Measurements from ENCODE around the gene SYNM.

SYNM gene

DNA sequence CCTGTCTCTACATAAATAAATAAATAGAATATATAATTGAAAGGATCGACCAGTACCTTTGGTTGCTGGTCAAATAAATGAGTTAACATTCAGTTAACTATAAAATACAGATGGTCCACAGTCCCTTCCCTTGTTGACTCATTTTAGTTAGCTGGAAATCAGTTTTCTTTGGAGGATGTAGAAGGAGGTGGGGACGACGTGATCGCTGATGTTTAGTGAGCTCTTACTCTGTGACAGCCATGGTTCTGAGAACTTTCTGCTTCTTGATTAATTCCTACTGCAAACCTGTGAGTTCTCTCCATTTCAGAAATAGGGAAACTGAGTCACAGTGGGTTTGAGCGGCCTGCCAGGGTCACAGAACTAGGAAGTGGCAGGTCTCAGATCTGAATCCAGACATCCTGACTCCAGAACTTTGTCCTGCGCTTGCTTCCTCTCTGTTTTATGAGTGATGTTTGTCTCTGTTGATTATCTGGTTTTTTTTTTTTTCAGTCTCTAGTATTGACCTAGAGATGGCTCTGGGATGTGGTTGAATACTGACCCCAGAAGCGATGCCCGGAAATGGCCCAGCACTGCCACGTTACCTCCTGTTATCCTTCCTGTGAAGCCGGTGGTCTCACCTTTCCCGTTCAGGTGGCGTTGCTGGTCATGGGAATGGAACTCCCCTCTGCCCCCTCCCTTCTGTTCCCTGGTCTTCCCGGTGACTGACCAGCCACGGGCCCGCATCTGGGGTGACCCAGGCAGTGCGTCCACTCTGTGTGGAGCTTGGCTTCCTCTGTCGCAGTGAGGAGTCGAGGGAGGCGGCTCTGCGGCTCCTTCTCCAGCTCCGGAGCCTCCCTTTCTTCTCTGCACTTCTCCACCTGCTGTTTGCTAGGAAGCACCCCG lies 18.2 kb downstream of the SYNM start:
- no peak for DNase-seq (ENCODE audit: low read depth in 2 of 2)

DNA sequence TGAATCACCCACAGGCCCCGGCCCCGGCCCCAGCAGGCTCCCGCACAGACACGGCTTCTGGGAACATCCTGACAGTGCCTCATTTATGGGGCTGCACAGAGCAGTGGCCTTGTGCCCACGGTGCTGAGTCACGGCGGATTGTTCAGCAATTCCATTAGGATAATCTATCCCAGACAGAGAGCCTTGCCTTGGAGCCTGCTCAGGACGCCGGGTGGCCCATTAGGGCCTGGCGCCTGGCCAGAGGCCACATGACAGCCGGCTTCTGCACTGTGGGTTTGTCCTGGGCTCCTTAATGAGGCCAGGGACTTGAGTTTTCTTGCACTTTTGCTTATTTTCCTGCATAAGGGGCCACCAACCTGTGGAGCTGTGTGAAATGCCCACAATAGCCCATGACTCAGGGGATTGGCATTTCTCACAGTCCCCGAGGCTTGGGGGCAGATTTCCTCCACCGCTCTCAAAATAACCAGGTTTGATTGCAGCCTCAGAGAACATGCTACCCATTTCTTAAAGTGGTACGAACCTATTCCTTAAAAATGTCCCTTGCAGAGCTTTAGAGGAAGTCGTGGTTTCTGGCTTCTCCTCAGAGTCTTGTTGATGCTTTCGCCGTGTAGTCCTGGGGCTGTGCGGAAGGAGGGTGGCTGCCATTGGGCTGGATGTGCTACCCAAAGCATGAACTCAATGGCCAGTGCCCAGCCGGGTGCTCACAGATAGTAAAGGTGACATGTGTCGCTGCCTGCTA lies 19.0 kb downstream of the SYNM start:
- DNase-seq (ENCODE audit: low read depth in 2 of 2): no peak

DNA sequence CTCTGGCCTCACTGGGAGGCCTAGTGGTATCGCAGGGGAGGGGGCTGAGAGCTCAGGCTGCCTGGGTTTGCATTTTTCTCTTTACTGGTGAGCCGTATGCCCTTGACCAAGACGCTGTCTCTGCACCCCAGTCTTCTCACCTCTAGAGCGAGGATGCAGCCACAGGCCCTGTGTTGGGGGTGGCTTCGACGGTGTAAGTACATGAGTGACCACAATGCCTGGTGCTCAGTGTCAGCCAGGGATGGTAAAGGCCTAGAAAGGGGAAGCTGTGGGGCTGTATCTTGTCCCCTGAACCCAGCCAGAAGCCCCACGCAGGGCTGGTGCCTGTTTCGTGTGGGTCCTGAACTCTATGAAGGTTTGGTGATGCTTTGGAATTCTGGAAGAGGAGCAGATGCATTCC lies 19.8 kb downstream of the SYNM start:
- DNase-seq (ENCODE audit: low read depth in 2 of 2): no peak

DNA sequence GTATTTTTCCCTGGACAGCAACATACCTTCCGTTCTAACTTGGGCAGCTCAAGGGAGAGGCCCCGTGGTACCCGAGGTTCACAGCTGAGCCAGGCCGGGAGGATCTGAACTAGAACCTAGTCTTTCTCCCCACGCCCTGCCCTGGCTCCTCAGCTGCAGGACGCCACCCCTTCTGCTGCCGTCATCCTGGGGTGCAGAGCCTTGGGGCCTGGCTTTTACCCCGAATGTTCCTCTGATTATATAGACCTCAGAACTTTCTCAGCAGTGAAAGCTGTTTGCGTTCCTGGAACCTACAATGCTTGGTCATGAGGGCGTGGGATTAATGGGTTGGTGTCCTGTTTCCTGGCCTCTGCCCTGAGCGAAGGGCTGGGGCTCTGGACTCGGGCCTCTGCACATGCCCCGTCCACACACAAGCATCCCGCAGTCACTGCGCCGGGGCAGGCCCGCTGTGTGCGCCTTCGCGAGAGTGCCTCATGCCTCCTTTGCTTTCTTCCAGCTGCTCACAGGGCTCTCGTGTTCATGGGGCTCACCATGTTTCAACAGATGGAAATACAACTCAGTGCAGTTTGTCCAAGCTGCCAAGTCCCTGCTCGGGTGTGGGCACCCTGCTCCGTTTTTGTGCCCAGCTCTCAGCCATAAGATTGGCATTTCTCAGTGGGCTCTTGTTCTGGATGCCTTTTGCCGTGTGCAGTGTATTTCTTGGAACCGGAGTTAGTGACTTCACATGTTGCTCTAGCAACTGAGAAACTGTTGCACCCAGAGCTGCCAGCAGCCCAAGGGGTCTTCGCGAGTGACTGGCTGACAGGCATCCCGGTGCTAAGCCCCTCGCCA lies 20.4 kb downstream of the SYNM start:
- DNase-seq (ENCODE audit: low read depth in 2 of 2): no peak

DNA sequence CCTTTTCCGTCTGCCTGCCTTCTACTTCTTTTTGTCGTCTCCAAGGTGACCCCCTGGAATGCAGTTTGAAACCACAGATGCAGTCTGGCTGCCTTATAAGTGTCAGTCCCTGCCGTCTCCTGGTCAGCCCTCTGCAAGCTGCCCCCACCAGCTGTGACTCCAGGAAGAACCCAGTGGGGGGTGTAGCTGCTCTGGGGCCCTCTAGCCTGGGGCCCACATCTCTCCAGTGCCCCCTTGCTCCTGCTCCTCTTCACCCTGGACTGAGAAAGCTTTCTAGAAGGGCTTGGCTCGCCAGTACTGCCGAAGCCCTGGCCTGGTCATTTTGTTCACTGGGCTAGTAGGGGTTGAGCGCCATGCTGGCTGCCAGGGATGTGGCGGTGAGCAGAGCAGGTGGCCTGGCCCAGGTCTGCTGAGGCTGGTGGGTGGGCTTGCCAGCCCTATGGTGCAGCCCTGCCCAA lies 21.3 kb downstream of the SYNM start:
- DNase-seq (ENCODE audit: low read depth in 2 of 2): no peak

DNA sequence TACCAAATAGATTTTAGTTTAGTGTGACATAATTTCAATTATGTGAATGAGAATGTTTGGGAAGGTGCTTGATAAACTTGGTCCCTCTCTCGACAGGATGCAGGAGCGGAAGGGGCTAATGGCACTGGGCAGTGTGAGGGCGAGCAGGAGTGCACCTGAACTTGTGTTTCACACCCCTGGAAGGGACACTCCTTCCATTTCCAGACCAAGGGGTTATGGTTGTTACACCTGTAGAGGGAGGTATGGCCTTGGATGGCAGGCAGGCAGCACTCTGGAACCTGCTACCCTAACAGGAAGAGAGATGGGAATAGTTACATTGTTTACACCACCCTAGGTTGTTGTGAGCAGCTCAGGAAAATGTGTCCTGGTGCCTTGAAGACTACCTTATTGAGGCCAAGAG lies 22.1 kb downstream of the SYNM start:
- no peak for DNase-seq (ENCODE audit: low read depth in 2 of 2)

DNA sequence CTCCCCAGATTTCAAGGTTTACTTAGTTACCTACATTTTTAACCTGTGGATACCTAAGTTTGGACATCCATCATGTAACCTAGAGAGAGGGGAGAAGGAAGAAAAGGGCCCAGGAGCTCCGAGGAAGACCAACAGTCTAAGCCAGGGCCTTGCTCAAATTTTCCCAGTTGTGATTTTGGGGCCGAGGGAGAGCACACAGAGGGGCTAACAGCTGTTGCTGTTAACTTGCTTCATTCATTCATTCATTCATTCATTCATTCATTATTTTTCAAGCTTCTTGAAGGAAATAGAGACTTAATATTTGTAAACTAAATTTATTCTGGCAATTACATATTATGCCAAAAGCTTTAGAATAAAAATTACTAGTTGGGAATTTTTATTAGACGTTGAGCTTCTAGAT lies 22.9 kb downstream of the SYNM start:
- DNase-seq (ENCODE audit: low read depth in 2 of 2): no peak

DNA sequence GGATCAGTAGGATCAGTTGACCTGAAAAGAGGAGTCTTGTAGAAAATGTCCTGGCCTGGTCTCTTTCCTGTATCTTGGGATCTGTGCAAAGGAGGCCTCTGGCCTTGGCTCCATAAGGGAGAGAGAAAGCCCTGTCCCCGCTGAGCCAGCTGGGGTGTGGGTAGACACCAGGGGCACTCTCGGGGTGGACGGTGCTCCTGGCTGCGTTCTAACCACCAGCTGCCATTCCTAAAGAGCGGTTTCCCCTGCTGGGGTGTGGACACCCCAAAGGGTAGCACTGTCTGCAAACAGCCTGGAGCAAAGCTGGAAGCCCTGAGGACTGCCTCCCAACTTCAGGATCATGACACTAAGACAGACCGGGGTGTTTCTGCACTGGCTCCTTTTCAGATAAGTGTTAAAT lies 23.5 kb downstream of the SYNM start:
- no peak for DNase-seq (ENCODE audit: low read depth in 2 of 2)

DNA sequence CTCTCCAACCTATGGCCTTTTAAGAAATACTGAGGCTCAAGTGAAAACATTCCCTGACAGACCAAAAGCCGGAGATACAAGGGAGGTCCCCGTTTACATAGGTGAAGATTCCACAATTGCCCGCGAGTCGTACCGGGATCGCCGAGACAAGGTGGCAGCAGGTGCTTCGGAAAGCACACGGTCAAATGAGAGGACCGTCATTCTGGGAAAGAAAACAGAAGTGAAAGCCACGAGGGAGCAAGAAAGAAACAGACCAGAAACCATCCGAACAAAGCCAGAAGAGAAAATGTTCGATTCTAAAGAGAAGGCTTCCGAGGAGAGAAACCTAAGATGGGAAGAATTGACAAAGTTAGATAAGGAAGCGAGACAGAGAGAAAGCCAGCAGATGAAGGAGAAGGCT lies 24.8 kb downstream of the SYNM start:
- DNase-seq (ENCODE audit: low read depth in 2 of 2): no peak

DNA sequence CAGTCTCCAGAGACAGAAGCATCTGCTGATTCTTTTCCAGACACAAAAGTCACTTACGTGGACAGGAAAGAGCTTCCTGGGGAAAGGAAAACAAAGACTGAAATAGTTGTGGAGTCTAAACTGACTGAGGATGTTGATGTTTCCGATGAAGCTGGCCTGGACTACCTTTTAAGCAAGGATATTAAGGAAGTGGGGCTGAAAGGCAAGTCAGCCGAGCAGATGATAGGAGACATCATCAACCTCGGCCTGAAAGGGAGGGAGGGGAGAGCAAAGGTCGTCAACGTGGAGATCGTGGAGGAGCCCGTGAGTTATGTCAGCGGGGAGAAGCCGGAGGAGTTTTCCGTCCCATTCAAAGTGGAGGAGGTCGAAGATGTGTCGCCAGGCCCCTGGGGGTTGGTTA lies 25.4 kb downstream of the SYNM start:
- no peak for DNase-seq (ENCODE audit: low read depth in 2 of 2)

DNA sequence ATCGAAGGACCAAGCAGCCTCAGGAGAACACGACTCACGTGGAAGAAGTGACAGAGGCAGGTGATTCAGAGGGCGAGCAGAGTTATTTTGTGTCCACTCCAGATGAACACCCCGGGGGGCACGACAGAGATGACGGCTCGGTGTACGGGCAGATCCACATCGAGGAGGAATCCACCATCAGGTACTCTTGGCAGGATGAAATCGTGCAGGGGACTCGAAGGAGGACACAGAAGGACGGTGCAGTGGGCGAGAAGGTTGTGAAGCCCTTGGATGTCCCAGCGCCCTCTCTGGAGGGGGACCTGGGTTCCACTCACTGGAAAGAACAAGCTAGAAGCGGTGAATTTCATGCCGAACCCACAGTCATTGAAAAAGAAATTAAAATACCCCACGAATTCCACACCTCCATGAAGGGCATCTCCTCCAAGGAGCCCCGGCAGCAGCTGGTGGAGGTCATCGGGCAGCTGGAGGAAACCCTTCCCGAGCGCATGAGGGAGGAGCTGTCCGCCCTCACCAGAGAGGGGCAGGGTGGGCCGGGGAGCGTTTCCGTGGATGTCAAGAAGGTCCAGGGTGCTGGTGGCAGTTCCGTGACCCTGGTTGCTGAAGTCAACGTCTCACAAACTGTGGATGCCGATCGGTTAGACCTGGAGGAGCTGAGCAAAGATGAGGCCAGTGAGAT lies 26.0 kb downstream of the SYNM start:
- DNase-seq (ENCODE audit: low read depth in 2 of 2): no peak

DNA sequence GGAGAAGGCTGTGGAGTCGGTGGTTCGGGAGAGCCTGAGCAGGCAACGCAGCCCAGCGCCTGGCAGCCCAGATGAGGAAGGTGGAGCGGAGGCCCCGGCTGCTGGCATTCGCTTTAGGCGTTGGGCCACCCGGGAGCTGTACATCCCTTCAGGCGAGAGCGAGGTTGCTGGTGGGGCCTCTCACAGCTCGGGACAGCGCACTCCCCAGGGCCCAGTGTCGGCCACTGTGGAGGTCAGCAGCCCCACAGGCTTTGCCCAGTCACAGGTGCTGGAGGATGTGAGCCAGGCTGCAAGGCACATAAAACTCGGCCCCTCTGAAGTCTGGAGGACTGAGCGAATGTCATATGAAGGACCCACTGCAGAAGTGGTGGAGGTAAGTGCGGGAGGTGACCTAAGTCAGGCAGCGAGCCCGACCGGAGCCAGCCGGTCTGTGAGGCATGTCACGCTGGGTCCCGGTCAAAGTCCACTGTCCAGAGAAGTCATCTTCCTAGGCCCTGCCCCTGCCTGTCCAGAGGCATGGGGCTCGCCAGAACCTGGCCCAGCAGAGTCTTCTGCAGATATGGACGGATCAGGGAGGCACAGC lies 26.7 kb downstream of the SYNM start:
- no peak for DNase-seq (ENCODE audit: low read depth in 2 of 2)

DNA sequence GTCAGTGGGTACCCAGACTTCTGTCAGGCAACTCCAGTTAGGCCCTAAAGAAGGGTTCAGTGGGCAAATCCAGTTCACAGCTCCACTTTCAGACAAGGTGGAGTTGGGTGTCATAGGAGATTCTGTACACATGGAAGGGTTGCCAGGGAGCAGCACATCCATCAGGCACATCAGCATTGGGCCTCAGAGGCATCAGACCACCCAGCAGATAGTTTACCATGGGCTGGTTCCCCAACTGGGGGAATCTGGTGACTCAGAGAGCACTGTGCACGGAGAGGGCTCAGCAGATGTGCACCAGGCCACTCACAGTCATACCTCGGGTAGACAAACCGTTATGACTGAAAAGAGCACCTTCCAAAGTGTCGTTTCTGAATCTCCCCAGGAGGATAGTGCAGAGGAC lies 27.2 kb downstream of the SYNM start:
- no peak for DNase-seq (ENCODE audit: low read depth in 2 of 2)

DNA sequence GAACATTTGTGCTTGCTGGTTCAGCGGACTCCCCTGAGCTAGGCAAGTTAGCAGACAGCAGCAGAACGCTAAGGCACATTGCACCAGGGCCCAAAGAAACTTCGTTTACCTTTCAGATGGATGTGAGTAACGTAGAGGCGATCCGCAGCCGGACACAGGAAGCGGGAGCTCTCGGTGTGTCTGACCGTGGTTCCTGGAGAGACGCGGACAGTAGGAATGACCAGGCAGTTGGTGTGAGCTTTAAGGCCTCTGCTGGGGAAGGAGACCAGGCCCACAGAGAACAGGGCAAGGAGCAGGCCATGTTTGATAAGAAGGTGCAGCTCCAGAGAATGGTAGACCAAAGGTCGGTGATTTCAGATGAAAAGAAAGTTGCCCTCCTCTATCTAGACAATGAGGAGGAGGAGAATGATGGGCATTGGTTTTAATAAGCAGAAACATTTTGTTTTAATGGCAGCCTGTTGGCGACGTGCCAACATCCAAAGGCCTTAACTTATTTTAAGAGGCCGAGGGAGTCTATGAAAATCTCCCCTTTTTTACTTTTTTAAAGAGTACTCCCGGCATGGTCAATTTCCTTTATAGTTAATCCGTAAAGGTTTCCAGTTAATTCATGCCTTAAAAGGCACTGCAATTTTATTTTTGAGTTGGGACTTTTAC lies 27.9 kb downstream of the SYNM start:
- no peak for DNase-seq (ENCODE audit: low read depth in 2 of 2)

DNA sequence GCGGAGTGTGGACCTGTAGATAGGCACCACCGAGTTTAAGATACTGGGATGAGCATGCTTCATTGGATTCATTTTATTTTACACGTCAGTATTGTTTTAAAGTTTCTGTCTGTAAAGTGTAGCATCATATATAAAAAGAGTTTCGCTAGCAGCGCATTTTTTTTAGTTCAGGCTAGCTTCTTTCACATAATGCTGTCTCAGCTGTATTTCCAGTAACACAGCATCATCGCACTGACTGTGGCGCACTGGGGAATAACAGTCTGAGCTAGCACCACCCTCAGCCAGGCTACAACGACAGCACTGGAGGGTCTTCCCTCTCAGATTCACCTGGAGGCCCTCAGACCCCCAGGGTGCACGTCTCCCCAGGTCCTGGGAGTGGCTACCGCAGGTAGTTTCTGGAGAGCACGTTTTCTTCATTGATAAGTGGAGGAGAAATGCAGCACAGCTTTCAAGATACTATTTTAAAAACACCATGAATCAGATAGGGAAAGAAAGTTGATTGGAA lies 29.5 kb downstream of the SYNM start:
- no peak for DNase-seq (ENCODE audit: low read depth in 2 of 2)

DNA sequence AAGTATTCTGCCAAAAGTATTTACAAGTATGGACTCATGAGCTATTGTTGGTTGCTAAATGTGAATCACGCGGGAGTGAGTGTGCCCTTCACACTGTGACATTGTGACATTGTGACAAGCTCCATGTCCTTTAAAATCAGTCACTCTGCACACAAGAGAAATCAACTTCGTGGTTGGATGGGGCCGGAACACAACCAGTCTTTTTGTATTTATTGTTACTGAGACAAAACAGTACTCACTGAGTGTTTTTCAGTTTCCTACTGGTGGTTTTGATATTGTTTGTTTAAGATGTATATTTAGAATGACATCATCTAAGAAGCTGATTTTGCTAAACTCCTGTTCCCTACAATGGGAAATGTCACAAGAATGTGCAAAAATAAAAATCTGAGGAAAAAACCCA lies 30.3 kb downstream of the SYNM start:
- no peak for DNase-seq (ENCODE audit: low read depth in 2 of 2)

DNA sequence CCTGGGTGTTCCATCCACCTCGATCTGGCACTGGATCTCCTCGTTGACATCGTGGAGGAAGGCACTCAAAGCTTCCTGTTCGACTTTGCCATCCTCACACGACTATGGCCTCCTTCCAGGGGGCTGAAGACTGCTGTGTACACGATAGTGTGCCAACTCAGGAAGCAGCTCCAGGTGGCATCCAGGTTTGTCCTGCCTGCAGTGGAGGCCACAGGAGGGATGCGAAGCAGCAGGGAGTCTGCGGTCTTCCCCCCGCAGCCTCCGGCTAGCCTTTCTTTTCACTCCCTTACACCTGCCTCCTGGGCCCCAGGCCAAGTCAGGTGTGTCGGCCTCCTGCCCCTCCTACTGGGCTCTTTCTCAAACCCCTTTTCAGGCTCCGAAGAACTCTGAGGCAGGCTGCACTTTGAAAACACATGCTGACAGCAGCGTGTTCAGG lies 32.2 kb downstream of the SYNM start:
- DNase-seq (ENCODE audit: low read depth in 2 of 2): no peak

DNA sequence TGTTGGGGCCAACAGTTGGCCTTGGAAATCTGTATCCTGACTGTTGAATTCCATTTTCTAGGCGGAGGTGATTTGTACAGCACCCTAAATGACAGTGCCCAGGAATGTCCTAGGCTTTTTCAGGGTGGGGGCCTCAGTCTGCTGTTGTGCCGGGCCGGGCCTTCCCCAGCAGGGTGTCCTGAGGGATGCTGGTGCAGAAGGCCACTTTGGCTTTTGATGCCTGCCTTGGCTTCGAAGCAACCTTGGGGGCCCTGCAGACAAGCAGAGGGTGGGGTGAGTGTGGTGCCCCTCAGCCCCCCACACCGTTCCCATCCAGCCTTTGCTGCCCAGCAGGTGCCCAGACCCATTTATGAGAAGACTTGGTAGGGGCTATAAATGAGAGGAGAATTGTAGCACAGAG lies 33.0 kb downstream of the SYNM start:
- no peak for DNase-seq (ENCODE audit: low read depth in 2 of 2)

DNA sequence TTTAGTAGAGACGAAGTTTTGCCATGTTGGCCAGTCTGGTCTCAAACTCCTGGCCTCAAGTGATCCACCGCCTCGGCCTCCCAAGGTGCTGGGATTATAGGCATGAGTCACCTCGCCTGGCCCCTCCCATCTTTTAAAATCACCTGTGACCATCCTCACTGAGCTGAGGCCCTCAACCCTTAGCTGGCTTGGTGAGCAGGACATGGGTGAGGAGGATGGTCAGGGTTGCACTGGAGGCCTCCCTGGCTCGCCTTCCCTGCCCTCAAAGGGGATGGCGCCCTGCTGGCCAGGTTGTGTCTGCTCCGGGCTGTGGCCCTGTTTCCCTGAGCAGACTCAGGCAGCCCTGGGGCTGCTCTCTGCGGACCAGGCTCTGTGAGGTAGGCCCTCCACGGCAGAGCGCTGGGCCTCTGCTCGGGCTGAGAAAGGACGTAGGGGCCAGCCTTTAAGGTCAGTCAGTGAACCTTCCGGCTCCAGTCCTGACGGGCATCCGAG lies 33.7 kb downstream of the SYNM start:
- no peak for DNase-seq (ENCODE audit: low read depth in 2 of 2)

DNA sequence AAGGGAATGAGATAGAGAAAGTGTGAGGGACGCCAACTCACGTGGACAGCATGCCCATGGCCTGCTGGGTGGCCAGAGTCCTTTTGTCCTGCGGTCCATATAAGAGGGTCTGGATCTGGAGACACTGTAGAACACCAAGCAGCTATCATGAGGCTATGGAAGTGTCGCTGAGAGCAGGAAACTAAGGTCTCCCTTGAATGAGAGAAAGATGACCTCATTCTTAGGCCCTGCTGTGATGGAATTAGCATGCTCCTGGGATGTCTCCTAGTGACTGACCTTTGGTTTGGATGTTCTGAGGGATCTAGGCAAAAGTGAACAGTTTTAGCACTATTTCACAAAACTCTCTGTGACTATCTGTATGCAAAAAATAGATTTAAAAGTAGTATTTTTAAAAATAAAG lies 34.4 kb downstream of the SYNM start:
- DNase-seq (ENCODE audit: low read depth in 2 of 2): no peak
